HT1080 (cell line): ENCODE data around the gene SPHKAP. TPM values are rescaled to one million over a fixed set of nuclear protein-coding genes. Genes with fewer than 3 reads are reported as not detected.
"Not testable (repeated sequence)": the region's sequence is repeated elsewhere in the genome, so short reads cannot be mapped to it uniquely, and the experiment has no call there.

ENCODE experiments used
- DNase-seq: peaks from one replicate; pipeline ENCODE4 v3.0.0-alpha.2; 2015; ENCODE audit warnings: low read depth
- polyA plus RNA-seq, 2 experiments: library from polyadenylated mRNA; depleted of rRNA; stranded (reverse); fragments of >200 nt; gene quantifications; 2 replicates each; pipeline ENCODE4 v1.2.3, GENCODE V29; 2015
- total RNA-seq: library from RNA; depleted of rRNA; stranded (reverse); fragments of >200 nt; shearing (Covaris generic); gene quantifications from 2 replicates; pipeline ENCODE4 v1.2.3, GENCODE V29; 2014; rRNA removed

SPHKAP gene
- not detected in 2 replicates for total RNA-seq
- polyA plus RNA-seq (2015; cell fraction: cytosol; rRNA removed) = not detected in 2 replicates
- polyA plus RNA-seq (2015; cell fraction: nucleus; rRNA removed) = not detected in 2 replicates

- DNase-seq = no peak
Measured at GRCh38 chr2:228181098-228182019, at the start of gene SPHKAP. Gene SPHKAP, minus strand, starts transcription at chr2:228181687. Its CDS starts 89 bp downstream, at chr2:228181598.

GRCh38 chr2:228227466-228227865 lies 46.0 kb upstream of the SPHKAP start:
- no peak for DNase-seq

GRCh38 chr2:228224410-228224809 lies 42.9 kb upstream of the SPHKAP start:
- DNase-seq = peak; percentile 3

- not testable (repeated sequence) for DNase-seq
Measured at GRCh38 chr2:228218593-228218992, 37.1 kb upstream of the SPHKAP start.

GRCh38 chr2:228197504-228197903 lies 16.0 kb upstream of the SPHKAP start:
- DNase-seq = no peak

- DNase-seq = no peak
Measured at GRCh38 chr2:228180181-228181097, 1.0 kb downstream of the SPHKAP start.

GRCh38 chr2:228167290-228167689 lies 14.2 kb downstream of the SPHKAP start:
- DNase-seq = no peak

- DNase-seq = no peak
Measured at GRCh38 chr2:228164718-228165117, 16.8 kb downstream of the SPHKAP start.

- no peak for DNase-seq
Measured at GRCh38 chr2:228157841-228158240, 23.6 kb downstream of the SPHKAP start.

- no peak for DNase-seq
Measured at GRCh38 chr2:228144961-228145360, 36.5 kb downstream of the SPHKAP start.

- no peak for DNase-seq
Measured at GRCh38 chr2:228140934-228141528, 40.5 kb downstream of the SPHKAP start.

- no peak for DNase-seq
Measured at GRCh38 chr2:228136027-228136426, 45.5 kb downstream of the SPHKAP start.

- no peak for DNase-seq
Measured at GRCh38 chr2:228135300-228135699, 46.2 kb downstream of the SPHKAP start.

GRCh38 chr2:228131833-228132232 lies 49.7 kb downstream of the SPHKAP start:
- DNase-seq = peak; percentile 59

GRCh38 chr2:228126401-228126800 lies 55.1 kb downstream of the SPHKAP start:
- DNase-seq = no peak

GRCh38 chr2:228118940-228119339 lies 62.5 kb downstream of the SPHKAP start:
- no peak for DNase-seq

GRCh38 chr2:228107846-228108245 lies 73.6 kb downstream of the SPHKAP start:
- DNase-seq = no peak

- DNase-seq = no peak
Measured at GRCh38 chr2:228105526-228106250, 75.8 kb downstream of the SPHKAP start.

- DNase-seq = no peak
Measured at GRCh38 chr2:228104215-228104614, 77.3 kb downstream of the SPHKAP start.

GRCh38 chr2:228103379-228103778 lies 78.1 kb downstream of the SPHKAP start:
- DNase-seq = no peak

- peak; percentile 58 for DNase-seq
Measured at GRCh38 chr2:228102949-228103348, 78.5 kb downstream of the SPHKAP start.
